Mucosa of descending colon (tissue), 3 donors: ENCODE results near the gene MRPL4. TPM values are rescaled to one million over a fixed set of nuclear protein-coding genes. Genes with fewer than 3 reads are reported as not detected.

Source experiments
- ATAC-seq: fragments of 200-7000 bp; cut with Tn5 transposase; one replicate; pipeline ENCODE4 v1.9.1; 2020; ENCODE audit warnings: mild to moderate bottlenecking, moderate library complexity
- DNase-seq, 3 donors: peaks; one replicate each; pipeline ENCODE4 v3.0.0-alpha.2; 2020
- H3K36me3 ChIP-seq: fragments of 200-600 bp; one replicate; pipeline ENCODE4 v1.8.0; 2021; ENCODE audit warnings: low read depth, mild to moderate bottlenecking
- H3K4me1 ChIP-seq: fragments of 200-600 bp; one replicate; pipeline ENCODE4 v1.8.0; 2021; ENCODE audit warnings: low read depth, mild to moderate bottlenecking
- H3K4me3 ChIP-seq: fragments of 200-600 bp; one replicate; pipeline ENCODE4 v1.8.0; 2021; ENCODE audit warnings: mild to moderate bottlenecking
- H3K9me3 ChIP-seq: fragments of 200-600 bp; one replicate; pipeline ENCODE4 v1.8.0; 2021; ENCODE audit warnings: mild to moderate bottlenecking
- intact Hi-C, 2 donors: fragments of 100-400 bp; cut with DNase I in 1 of 2; cut with micrococcal nuclease in 1 of 2; formaldehyde crosslinking; loops; one replicate each; pipeline versions ENCODE4 v1.11.0 to v1.11.1; 2022; cut with DNase I, micrococcal nuclease
- total RNA-seq, 3 donors: library from RNA; stranded (reverse); fragmentation: NEBNext Ultra II Directional in 2 of 3; extraction: Animal tissue kit (Norgen Biotek cat#: 25700) in 2 of 3; gene quantifications; one replicate each; pipeline versions ENCODE4 v1.2.1 to v1.2.4, GENCODE V29; 2021 to 2023
- TF ChIP-seq, protein P1 (sequence below): fragments of 200-600 bp; IDR thresholded peaks from one replicate; pipeline ENCODE4 v1.8.0; 2022; ENCODE audit warnings: antibody characterized with exemption, mild to moderate bottlenecking
- donor health status: DM: no; HTN: no; CAD: no; lungs with moderate emphysema.
- donor health status: DM: no; HTN: no; CAD: no.
- donor health status: DM: no; HTN: yes; CAD: no.

MRPL4 gene
- total RNA-seq, 3 donors from 2014 or later = 47.5 to 65.5 (median 49.6) TPM

DNA sequence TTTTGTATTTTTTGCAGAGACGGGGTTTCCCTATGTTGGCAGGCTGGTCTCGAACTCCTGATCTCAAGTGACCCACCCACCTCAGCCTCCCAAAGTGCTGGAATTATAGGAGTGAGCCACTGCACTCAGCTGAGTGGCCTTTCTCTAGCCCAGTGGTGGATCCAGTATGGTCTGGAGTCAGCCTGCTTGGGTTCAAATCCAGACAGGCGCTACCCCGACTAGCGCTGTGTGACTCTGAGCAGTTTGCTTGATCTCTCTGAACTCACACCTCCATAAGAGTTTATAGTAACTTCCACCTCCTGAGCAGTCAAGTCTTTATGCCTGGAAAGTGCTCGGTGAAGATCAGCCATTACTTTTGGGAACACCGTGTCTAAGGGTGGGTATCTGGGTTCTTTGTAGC lies 31.3 kb upstream of the MRPL4 start:
- intact Hi-C loops = no loop called here
- no peak for ATAC-seq

DNA sequence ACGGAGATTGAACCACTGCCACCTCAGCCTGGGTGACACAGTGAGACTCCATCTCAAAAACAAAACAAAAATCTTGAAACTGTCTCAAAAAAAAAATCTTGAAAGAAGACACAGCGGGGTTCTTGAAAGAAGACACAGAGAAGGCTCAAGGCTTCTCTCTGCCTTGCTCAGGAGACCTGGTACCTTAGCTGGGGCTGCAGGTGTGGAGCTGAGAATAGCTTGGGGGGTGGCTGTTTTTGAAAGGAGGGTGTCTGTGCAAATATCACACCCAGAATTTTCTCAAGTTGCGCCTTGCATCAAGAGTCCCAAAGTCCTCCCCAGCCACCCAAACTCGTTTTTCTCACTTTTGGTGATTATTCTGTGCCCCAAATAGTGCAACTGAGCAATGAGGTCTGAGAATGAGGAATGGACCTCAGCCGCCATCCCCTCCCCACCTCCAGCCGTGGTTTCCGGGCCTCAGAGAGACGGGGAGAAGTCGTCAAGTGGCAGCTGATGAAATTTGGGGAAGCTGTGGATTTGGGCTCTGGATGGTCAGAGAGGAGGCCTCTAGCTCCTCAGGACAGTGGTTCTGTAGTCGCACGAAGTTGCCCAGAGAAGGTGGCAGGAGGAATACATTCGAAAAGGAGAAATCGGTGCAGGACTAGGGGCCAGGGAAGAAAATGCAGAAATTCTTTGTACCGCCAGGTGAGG lies 29.7 kb upstream of the MRPL4 start:
- intact Hi-C loops = no loop called here
- H3K9me3 ChIP-seq = no peaks in the 10 kb centered on the region
- H3K4me1 ChIP-seq = no peaks in the 10 kb centered on the region
- ATAC-seq = no peak
- no peaks in the 10 kb centered on the region for H3K36me3 ChIP-seq
- no peak overlapping the region for H3K4me3 ChIP-seq
- no peak for DNase-seq
- TF ChIP-seq, protein P1, sequence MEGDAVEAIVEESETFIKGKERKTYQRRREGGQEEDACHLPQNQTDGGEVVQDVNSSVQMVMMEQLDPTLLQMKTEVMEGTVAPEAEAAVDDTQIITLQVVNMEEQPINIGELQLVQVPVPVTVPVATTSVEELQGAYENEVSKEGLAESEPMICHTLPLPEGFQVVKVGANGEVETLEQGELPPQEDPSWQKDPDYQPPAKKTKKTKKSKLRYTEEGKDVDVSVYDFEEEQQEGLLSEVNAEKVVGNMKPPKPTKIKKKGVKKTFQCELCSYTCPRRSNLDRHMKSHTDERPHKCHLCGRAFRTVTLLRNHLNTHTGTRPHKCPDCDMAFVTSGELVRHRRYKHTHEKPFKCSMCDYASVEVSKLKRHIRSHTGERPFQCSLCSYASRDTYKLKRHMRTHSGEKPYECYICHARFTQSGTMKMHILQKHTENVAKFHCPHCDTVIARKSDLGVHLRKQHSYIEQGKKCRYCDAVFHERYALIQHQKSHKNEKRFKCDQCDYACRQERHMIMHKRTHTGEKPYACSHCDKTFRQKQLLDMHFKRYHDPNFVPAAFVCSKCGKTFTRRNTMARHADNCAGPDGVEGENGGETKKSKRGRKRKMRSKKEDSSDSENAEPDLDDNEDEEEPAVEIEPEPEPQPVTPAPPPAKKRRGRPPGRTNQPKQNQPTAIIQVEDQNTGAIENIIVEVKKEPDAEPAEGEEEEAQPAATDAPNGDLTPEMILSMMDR = no peak

More for the DNA sequence above, 31.3 kb upstream of the MRPL4 start:
- Histone ChIP-seq H3K36me3 (no peaks in the 10 kb centered on the region), H3K4me3 (no peak overlapping the region), H3K9me3 (no peaks in the 10 kb centered on the region), H3K4me1 (no peaks in the 10 kb centered on the region)
- TF ChIP-seq, protein P1 = no peak
- DNase-seq = no peak

DNA sequence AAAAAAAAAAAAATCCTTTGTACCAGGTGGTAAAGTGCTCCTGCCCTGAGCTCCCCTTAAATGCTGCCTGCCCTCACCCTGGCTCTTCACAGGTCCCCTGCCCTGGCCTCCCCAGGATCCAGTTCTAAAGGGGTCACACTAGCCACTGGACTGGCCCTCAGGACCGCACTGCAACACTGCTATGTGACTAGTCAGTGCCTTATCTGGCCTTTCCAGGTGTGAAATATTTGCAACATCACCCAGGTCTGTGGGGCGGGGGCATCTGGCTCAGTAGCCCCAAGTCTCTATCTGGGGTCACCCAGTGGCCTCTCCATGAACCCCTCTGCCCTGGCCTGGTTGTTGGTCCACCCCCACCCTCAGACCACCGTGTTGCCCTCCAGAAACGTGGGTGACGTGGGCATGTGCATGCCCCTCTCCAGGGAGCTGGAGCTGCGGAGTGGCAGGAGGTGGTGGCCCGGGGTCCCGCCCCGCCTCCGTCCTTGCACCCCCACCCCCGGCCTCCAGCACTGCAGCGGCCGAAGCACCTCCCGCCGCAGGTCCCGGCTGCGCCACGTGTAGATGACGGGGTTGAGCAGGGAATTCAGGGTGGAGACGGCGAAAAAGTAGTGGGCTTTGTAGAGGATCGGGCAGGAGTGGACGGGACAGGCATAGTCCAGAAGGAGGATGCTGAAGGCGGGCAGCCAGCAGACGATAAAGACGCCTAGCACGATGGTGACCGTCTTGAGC lies 28.4 kb upstream of the MRPL4 start:
- DNase-seq (no peak), ATAC-seq (no peak)
- no peak overlapping the region for H3K4me3 ChIP-seq
- intact Hi-C loops = no loop called here
- no peaks in the 10 kb centered on the region for H3K9me3 ChIP-seq
- no peaks in the 10 kb centered on the region for H3K36me3 ChIP-seq
- TF ChIP-seq, protein P1 = no peak
- H3K4me1 ChIP-seq = no peaks in the 10 kb centered on the region

DNA sequence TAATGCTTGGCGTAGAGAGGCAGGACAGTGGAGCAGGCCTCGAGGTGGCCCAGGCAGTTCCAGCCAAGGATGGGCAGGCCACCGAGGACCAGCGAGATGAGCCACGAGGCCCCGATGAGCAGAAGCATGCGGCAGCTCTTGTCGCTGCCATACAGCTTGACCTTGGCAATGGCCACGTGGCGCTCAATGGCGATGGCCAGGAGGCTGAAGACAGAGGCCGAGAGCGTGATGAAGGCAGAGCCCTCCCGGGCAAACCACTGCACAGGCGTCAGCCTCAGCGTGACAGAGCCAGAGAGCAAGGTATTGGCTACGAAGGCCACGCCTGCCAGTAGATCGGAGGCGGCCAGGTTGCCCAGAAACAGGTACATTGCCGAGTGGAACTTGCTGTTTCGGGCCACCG lies 27.7 kb upstream of the MRPL4 start:
- intact Hi-C loops = no loop called here
- TF ChIP-seq, protein P1 = no peak
- DNase-seq = no peak
- H3K9me3 ChIP-seq = no peaks in the 10 kb centered on the region
- no peaks in the 10 kb centered on the region for H3K36me3 ChIP-seq
- H3K4me3 ChIP-seq = no peak overlapping the region
- no peak for ATAC-seq
- no peaks in the 10 kb centered on the region for H3K4me1 ChIP-seq

DNA sequence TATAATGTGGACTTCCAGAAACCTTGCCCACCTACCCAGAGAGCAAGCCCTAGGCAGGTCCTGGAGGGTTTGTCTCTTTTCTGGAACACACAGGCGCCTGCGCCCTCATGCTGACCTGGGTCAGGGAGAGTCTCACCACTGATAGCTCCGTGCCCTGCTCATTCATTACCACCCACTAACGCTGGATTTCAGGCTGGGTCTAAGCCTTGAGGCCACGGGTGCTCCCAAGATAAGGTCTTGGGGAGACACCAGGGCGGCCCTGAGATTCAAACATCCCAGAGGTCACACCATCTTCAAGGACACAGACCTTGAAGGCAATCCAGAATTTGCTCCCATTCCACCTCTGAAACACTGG lies 26.0 kb upstream of the MRPL4 start:
- peaks cover 8% of the 10 kb centered on the region for H3K4me1 ChIP-seq
- TF ChIP-seq, protein P1 = no peak
- intact Hi-C loops = no loop called here

More for the DNA sequence above, 26.0 kb upstream of the MRPL4 start:
- Histone ChIP-seq H3K36me3 (no peaks in the 10 kb centered on the region), H3K9me3 (no peaks in the 10 kb centered on the region), H3K4me3 (no peak overlapping the region)
- peak in 1 of 3 donors; percentile 18 for DNase-seq
- no peak for ATAC-seq
